Neural cell (in vitro differentiated cells): ENCODE data around the gene C1QTNF1.

Experiments
- EP300 ChIP-seq: fragments of 450-650 bp; conservative IDR thresholded peaks from 2 replicates; pipeline ENCODE4 v1.6.1; 2014; ENCODE audit warnings: antibody characterized with exemption, mild to moderate bottlenecking, moderate library complexity; ENCODE audit not compliant: poor library complexity, severe bottlenecking
- EZH2 ChIP-seq: fragments of 200-600, 300-800 bp; shearing (Covaris generic), sonication (generic); IDR thresholded peaks from 2 replicates; pipeline ENCODE4 v1.6.1; 2014; ENCODE audit warnings: antibody characterized with exemption, low read length, borderline replicate concordance, mild to moderate bottlenecking; ENCODE audit not compliant: insufficient read depth, poor library complexity, severe bottlenecking
- MXI1 ChIP-seq: fragments of 450-650 bp; conservative IDR thresholded peaks from 2 replicates; pipeline ENCODE4 v1.6.1; 2014; ENCODE audit warnings: antibody characterized with exemption, mild to moderate bottlenecking; ENCODE audit not compliant: poor library complexity, severe bottlenecking
- POLR2AphosphoS5 ChIP-seq: IDR thresholded peaks from 2 replicates; pipeline ENCODE4 v1.6.1; 2012
- RAD21 ChIP-seq: fragments of 450-650 bp; conservative IDR thresholded peaks from 2 replicates; pipeline ENCODE4 v1.6.1; 2014; ENCODE audit warnings: antibody characterized with exemption, mild to moderate bottlenecking, moderate library complexity
- SMC3 ChIP-seq: fragments of 450-650 bp; conservative IDR thresholded peaks from 2 replicates; pipeline ENCODE4 v1.6.1; 2014; ENCODE audit warnings: antibody characterized with exemption, mild to moderate bottlenecking, moderate library complexity; ENCODE audit not compliant: poor library complexity
- TAF1 ChIP-seq: IDR thresholded peaks from 2 replicates; pipeline ENCODE4 v1.6.1; 2012; ENCODE audit warnings: low read depth
- TF ChIP-seq, protein P1 (sequence below): IDR thresholded peaks from 2 replicates; pipeline ENCODE4 v1.6.1; 2012; ENCODE audit warnings: borderline replicate concordance
- TF ChIP-seq, protein P2 (sequence below): fragments of 450-650 bp; IDR thresholded peaks from 2 replicates; pipeline ENCODE4 v1.5.1; 2014; ENCODE audit warnings: antibody characterized with exemption, mild to moderate bottlenecking, moderate library complexity; ENCODE audit not compliant: poor library complexity, severe bottlenecking

- TF ChIP-seq, protein P1, sequence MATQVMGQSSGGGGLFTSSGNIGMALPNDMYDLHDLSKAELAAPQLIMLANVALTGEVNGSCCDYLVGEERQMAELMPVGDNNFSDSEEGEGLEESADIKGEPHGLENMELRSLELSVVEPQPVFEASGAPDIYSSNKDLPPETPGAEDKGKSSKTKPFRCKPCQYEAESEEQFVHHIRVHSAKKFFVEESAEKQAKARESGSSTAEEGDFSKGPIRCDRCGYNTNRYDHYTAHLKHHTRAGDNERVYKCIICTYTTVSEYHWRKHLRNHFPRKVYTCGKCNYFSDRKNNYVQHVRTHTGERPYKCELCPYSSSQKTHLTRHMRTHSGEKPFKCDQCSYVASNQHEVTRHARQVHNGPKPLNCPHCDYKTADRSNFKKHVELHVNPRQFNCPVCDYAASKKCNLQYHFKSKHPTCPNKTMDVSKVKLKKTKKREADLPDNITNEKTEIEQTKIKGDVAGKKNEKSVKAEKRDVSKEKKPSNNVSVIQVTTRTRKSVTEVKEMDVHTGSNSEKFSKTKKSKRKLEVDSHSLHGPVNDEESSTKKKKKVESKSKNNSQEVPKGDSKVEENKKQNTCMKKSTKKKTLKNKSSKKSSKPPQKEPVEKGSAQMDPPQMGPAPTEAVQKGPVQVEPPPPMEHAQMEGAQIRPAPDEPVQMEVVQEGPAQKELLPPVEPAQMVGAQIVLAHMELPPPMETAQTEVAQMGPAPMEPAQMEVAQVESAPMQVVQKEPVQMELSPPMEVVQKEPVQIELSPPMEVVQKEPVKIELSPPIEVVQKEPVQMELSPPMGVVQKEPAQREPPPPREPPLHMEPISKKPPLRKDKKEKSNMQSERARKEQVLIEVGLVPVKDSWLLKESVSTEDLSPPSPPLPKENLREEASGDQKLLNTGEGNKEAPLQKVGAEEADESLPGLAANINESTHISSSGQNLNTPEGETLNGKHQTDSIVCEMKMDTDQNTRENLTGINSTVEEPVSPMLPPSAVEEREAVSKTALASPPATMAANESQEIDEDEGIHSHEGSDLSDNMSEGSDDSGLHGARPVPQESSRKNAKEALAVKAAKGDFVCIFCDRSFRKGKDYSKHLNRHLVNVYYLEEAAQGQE, result no peak
- TF ChIP-seq, protein P2, sequence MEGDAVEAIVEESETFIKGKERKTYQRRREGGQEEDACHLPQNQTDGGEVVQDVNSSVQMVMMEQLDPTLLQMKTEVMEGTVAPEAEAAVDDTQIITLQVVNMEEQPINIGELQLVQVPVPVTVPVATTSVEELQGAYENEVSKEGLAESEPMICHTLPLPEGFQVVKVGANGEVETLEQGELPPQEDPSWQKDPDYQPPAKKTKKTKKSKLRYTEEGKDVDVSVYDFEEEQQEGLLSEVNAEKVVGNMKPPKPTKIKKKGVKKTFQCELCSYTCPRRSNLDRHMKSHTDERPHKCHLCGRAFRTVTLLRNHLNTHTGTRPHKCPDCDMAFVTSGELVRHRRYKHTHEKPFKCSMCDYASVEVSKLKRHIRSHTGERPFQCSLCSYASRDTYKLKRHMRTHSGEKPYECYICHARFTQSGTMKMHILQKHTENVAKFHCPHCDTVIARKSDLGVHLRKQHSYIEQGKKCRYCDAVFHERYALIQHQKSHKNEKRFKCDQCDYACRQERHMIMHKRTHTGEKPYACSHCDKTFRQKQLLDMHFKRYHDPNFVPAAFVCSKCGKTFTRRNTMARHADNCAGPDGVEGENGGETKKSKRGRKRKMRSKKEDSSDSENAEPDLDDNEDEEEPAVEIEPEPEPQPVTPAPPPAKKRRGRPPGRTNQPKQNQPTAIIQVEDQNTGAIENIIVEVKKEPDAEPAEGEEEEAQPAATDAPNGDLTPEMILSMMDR, result no peak
- TF ChIP-seq EP300, result no peak
- TF ChIP-seq EZH2, result no peak
- TF ChIP-seq SMC3, result no peak
- TF ChIP-seq POLR2AphosphoS5, result no peak
- TF ChIP-seq MXI1, result no peak
- TF ChIP-seq RAD21, result no peak
- no peak for TF ChIP-seq TAF1
Observed at GRCh38 chr17:79050551-79050950, 26.6 kb downstream of the C1QTNF1 start.
